AG04450 (cell line): Measurements from ENCODE around the gene POC1A. TPM values are rescaled to one million over a fixed set of nuclear protein-coding genes. Genes with fewer than 3 reads are reported as not detected.

Experiments
- CTCF ChIA-PET: fragments of 300-600, 350-600 bp; formaldehyde crosslinking; extraction: SDS; loops from one replicate; lab custom pipeline; 2022; ENCODE audit warnings: antibody characterized with exemption, inconsistent platforms; lab: Charles Lee
- POLR2A ChIA-PET: fragments of 350-600 bp; formaldehyde crosslinking; extraction: SDS; loops from one replicate; lab custom pipeline; 2021; ENCODE audit warnings: antibody characterized with exemption, inconsistent platforms; lab: Yijun Ruan, JAX
- DNase-seq: peaks from one replicate; pipeline ENCODE4 v3.0.0-alpha.2; 2011; ENCODE audit warnings: low read depth, low spot score
- H3K27ac ChIP-seq: one replicate; pipeline ENCODE4 v1.5.1; 2012; ENCODE audit warnings: low read depth, low read length, control low read depth
- H3K27me3 ChIP-seq: one replicate; pipeline ENCODE4 v1.6.0; 2012; ENCODE audit warnings: low read length; ENCODE audit not compliant: control insufficient read depth, insufficient read depth
- H3K4me3 ChIP-seq: 2 replicates; pipeline ENCODE4 v1.5.1; 2011; ENCODE audit warnings: mild to moderate bottlenecking, low read depth, low read length, control low read depth
- H3K9me3 ChIP-seq: 2 replicates; pipeline ENCODE4 v1.5.1; 2012; ENCODE audit warnings: low read length; ENCODE audit not compliant: control insufficient read depth, insufficient read depth
- polyA plus RNA-seq: library from polyadenylated mRNA; depleted of rRNA; stranded (reverse); fragments of >200 nt; gene quantifications from 2 replicates; pipeline ENCODE4 v1.2.3, GENCODE V29; 2011
- TF ChIP-seq, protein P1 (sequence below): IDR thresholded peaks from 2 replicates; pipeline ENCODE4 v1.5.1; 2011; ENCODE audit warnings: low read depth, low read length, control low read depth, inconsistent platforms

The POC1A gene
- polyA plus RNA-seq, 1 experiment = 4.1 TPM

- DNase-seq = no peak
- POLR2A ChIA-PET = no interaction called here
- Histone ChIP-seq H3K27ac (no peak overlapping the region), H3K4me3 (no peak overlapping the region), H3K9me3 (no peaks in the 10 kb centered on the region), H3K27me3 (no peaks in the 10 kb centered on the region)
- TF ChIP-seq, protein P1, sequence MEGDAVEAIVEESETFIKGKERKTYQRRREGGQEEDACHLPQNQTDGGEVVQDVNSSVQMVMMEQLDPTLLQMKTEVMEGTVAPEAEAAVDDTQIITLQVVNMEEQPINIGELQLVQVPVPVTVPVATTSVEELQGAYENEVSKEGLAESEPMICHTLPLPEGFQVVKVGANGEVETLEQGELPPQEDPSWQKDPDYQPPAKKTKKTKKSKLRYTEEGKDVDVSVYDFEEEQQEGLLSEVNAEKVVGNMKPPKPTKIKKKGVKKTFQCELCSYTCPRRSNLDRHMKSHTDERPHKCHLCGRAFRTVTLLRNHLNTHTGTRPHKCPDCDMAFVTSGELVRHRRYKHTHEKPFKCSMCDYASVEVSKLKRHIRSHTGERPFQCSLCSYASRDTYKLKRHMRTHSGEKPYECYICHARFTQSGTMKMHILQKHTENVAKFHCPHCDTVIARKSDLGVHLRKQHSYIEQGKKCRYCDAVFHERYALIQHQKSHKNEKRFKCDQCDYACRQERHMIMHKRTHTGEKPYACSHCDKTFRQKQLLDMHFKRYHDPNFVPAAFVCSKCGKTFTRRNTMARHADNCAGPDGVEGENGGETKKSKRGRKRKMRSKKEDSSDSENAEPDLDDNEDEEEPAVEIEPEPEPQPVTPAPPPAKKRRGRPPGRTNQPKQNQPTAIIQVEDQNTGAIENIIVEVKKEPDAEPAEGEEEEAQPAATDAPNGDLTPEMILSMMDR = no peak
- CTCF ChIA-PET = interaction anchor here (1.1 kb wide), 1 partner anchor 196 kb away, joined by 3 read pairs; the partner anchor contains the start of gene RRP9
Observed at GRCh38 chr3:52137311-52137710, 16.9 kb downstream of the POC1A start.

GRCh38 chr3:52136513-52136912 lies 17.7 kb downstream of the POC1A start:
- Histone ChIP-seq H3K4me3 (no peak overlapping the region), H3K9me3 (no peaks in the 10 kb centered on the region), H3K27ac (no peak overlapping the region), H3K27me3 (no peaks in the 10 kb centered on the region)
- POLR2A ChIA-PET = no interaction called here
- no peak for DNase-seq
- TF ChIP-seq, protein P1 = no peak
- CTCF ChIA-PET = interaction anchor here (0.8 to 2.2 kb wide), 4 partner anchors 8 to 195 kb away, joined by 3 to 10 read pairs (median 4); partner anchors contain the start of gene RRP9

DNA sequence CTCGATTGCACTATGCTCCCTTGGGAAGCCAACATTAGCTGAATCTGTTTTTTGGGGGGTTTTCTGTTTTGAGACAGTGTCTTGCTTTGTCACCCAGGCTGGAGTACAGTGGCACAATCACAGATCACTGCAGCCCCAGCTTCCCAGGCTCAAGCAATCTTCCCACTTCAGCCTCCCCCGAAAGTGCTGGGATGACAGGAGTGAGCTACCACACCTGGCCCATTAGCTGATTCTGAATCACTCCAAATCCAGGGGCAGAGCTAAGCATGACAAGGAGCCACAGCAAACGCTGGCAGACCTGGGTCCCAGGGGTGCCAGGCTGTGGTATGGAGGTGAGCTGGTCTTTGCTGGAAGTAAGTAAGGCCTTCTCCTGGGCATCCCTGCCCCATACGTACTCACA lies 18.9 kb downstream of the POC1A start:
- Histone ChIP-seq H3K27ac (no peak overlapping the region), H3K27me3 (no peaks in the 10 kb centered on the region), H3K4me3 (no peak overlapping the region), H3K9me3 (no peaks in the 10 kb centered on the region)
- TF ChIP-seq, protein P1 = no peak
- ChIA-PET CTCF (interaction anchor here (0.6 to 2.2 kb wide), 5 partner anchors 10 to 192 kb away, joined by 3 to 10 read pairs (median 3); no protein-coding TSS in a partner anchor), POLR2A (no interaction called here)
- DNase-seq = no peak

DNA sequence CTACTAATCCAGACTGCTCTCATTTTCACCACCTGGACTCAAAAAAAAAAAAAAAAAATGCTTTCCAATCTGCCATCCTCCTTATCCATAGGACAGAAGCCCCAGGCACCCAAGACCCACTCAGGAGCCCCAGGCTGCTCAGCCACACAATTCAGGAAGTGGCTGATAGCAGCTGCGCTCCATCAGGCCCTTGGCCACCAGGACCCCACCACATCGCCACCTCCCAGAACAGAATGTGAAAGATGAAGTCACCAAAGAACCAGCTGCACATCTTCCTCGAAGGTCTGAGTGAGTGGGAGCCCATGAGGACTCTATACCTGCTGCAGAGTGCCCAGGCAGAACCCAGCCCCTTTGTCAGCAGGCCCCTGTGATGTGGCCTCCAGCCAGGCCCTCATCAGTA lies 19.5 kb downstream of the POC1A start:
- Histone ChIP-seq H3K4me3 (no peak overlapping the region), H3K27me3 (no peaks in the 10 kb centered on the region), H3K9me3 (no peaks in the 10 kb centered on the region), H3K27ac (no peak overlapping the region)
- DNase-seq = no peak
- ChIA-PET CTCF (interaction anchor here (0.6 to 2.2 kb wide), 5 partner anchors 10 to 1908 kb away, joined by 3 to 10 read pairs (median 3); no protein-coding TSS in a partner anchor), POLR2A (no interaction called here)
- TF ChIP-seq, protein P1 = no peak

DNA sequence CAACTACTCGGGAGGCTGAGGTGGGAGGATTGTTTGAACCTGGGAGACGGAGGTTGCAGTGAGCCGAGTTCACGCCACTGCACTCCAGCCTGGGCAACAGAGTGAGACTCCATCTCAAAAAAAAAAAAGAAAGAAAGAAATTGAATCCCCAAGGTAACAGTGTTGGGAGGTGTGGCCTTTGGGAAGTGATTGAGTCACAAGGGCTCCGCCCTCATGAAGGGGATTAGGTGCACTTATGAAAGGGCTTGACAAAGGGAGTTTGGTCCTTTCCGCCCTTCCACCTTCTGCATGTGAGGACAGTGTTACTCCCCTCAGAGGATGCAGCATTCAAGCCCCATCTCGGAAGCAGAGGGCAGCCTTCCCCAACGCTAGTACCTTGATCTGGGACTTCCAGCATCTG lies 21.3 kb downstream of the POC1A start:
- ChIA-PET POLR2A (no interaction called here), CTCF (no interaction called here)
- Histone ChIP-seq H3K9me3 (no peaks in the 10 kb centered on the region), H3K27me3 (no peaks in the 10 kb centered on the region), H3K4me3 (no peak overlapping the region), H3K27ac (no peak overlapping the region)
- DNase-seq = no peak
- TF ChIP-seq, protein P1 = no peak
